HUES6 (cell line): Measurements from ENCODE around the gene HIVEP1.

Source experiments
- H3K27ac ChIP-seq: 2 replicates; pipeline ENCODE4 v1.7.0; 2013; ENCODE audit warnings: low read depth, mild to moderate bottlenecking, low read length, inconsistent platforms
- H3K27me3 ChIP-seq: 2 replicates; pipeline ENCODE4 v1.6.1; 2013; ENCODE audit warnings: low read length; ENCODE audit not compliant: control insufficient read depth, insufficient read depth
- H3K36me3 ChIP-seq: 2 replicates; pipeline ENCODE4 v1.6.1; 2013; ENCODE audit warnings: low read length; ENCODE audit not compliant: control insufficient read depth, insufficient read depth
- H3K4me1 ChIP-seq: 2 replicates; pipeline ENCODE4 v1.6.1; 2013; ENCODE audit warnings: low read length; ENCODE audit not compliant: control insufficient read depth, insufficient read depth
- H3K4me3 ChIP-seq: 2 replicates; pipeline ENCODE4 v1.5.1; 2013; ENCODE audit warnings: low read depth, low read length
- H3K9ac ChIP-seq: one replicate; pipeline ENCODE4 v1.6.1; 2013; ENCODE audit warnings: mild to moderate bottlenecking, low read length
- H3K9me3 ChIP-seq: 2 replicates; pipeline ENCODE4 v1.6.1; 2013; ENCODE audit warnings: low read depth, low read length; ENCODE audit not compliant: control insufficient read depth, insufficient read depth

HIVEP1 gene

GRCh38 chr6:12069891-12070529 is 57.9 kb downstream of the HIVEP1 start:
- Histone ChIP-seq H3K9me3 (no peaks in the 10 kb centered on the region), H3K9ac (no peak overlapping the region), H3K27me3 (no peaks in the 10 kb centered on the region), H3K4me3 (no peak overlapping the region), H3K27ac (no peak overlapping the region), H3K4me1 (peaks cover 10% of the 10 kb centered on the region), H3K36me3 (no peaks in the 10 kb centered on the region)

GRCh38 chr6:12071064-12071615 is 59.0 kb downstream of the HIVEP1 start:
- Histone ChIP-seq H3K9ac (no peak overlapping the region), H3K27me3 (no peaks in the 10 kb centered on the region), H3K27ac (no peak overlapping the region), H3K4me1 (peaks cover 7% of the 10 kb centered on the region), H3K4me3 (no peak overlapping the region), H3K9me3 (no peaks in the 10 kb centered on the region), H3K36me3 (no peaks in the 10 kb centered on the region)

GRCh38 chr6:12075067-12075563 is 63.0 kb downstream of the HIVEP1 start:
- H3K9ac ChIP-seq, result no peak overlapping the region
- no peak overlapping the region for H3K4me3 ChIP-seq
- H3K4me1 ChIP-seq, result peaks cover 7% of the 10 kb centered on the region
- no peaks in the 10 kb centered on the region for H3K9me3 ChIP-seq
- H3K27ac ChIP-seq, result no peak overlapping the region
- H3K27me3 ChIP-seq, result no peaks in the 10 kb centered on the region
- H3K36me3 ChIP-seq, result no peaks in the 10 kb centered on the region

- Histone ChIP-seq H3K9ac (no peak overlapping the region), H3K9me3 (no peaks in the 10 kb centered on the region), H3K36me3 (no peaks in the 10 kb centered on the region), H3K4me1 (peaks cover 3% of the 10 kb centered on the region), H3K27me3 (no peaks in the 10 kb centered on the region), H3K4me3 (no peak overlapping the region), H3K27ac (no peak overlapping the region)
These were observed 65.1 kb downstream of the HIVEP1 start for GRCh38 chr6:12077021-12077710.

GRCh38 chr6:12078014-12078413 is 65.9 kb downstream of the HIVEP1 start:
- no peaks in the 10 kb centered on the region for H3K27me3 ChIP-seq
- peaks cover 2% of the 10 kb centered on the region for H3K4me1 ChIP-seq
- H3K36me3 ChIP-seq, result no peaks in the 10 kb centered on the region
- no peak overlapping the region for H3K4me3 ChIP-seq
- no peaks in the 10 kb centered on the region for H3K9me3 ChIP-seq
- no peak overlapping the region for H3K27ac ChIP-seq
- no peak overlapping the region for H3K9ac ChIP-seq

GRCh38 chr6:12081771-12082170 is 69.7 kb downstream of the HIVEP1 start:
- H3K27ac ChIP-seq, result no peak overlapping the region
- no peak overlapping the region for H3K4me3 ChIP-seq
- no peak overlapping the region for H3K9ac ChIP-seq
- H3K36me3 ChIP-seq, result no peaks in the 10 kb centered on the region
- H3K4me1 ChIP-seq, result peaks cover 5% of the 10 kb centered on the region
- no peaks in the 10 kb centered on the region for H3K9me3 ChIP-seq
- H3K27me3 ChIP-seq, result no peaks in the 10 kb centered on the region

- H3K9ac ChIP-seq, result no peak overlapping the region
- no peaks in the 10 kb centered on the region for H3K9me3 ChIP-seq
- H3K4me1 ChIP-seq, result peaks cover 5% of the 10 kb centered on the region
- H3K27me3 ChIP-seq, result no peaks in the 10 kb centered on the region
- no peak overlapping the region for H3K27ac ChIP-seq
- no peaks in the 10 kb centered on the region for H3K36me3 ChIP-seq
- H3K4me3 ChIP-seq, result no peak overlapping the region
These were observed 70.3 kb downstream of the HIVEP1 start for GRCh38 chr6:12082368-12082767.

GRCh38 chr6:12083302-12083701 is 71.2 kb downstream of the HIVEP1 start:
- no peak overlapping the region for H3K4me3 ChIP-seq
- no peak overlapping the region for H3K27ac ChIP-seq
- no peaks in the 10 kb centered on the region for H3K27me3 ChIP-seq
- H3K36me3 ChIP-seq, result no peaks in the 10 kb centered on the region
- H3K9ac ChIP-seq, result no peak overlapping the region
- no peaks in the 10 kb centered on the region for H3K9me3 ChIP-seq
- peaks cover 5% of the 10 kb centered on the region for H3K4me1 ChIP-seq

- Histone ChIP-seq H3K4me3 (no peak overlapping the region), H3K27ac (no peak overlapping the region), H3K9ac (no peak overlapping the region), H3K36me3 (no peaks in the 10 kb centered on the region), H3K9me3 (no peaks in the 10 kb centered on the region), H3K27me3 (no peaks in the 10 kb centered on the region), H3K4me1 (peaks cover 5% of the 10 kb centered on the region)
These were observed 71.7 kb downstream of the HIVEP1 start for GRCh38 chr6:12083763-12084162.

GRCh38 chr6:12084681-12085080 is 72.6 kb downstream of the HIVEP1 start:
- H3K4me1 ChIP-seq, result peaks cover 5% of the 10 kb centered on the region
- H3K27ac ChIP-seq, result no peak overlapping the region
- no peaks in the 10 kb centered on the region for H3K27me3 ChIP-seq
- H3K4me3 ChIP-seq, result no peak overlapping the region
- H3K9ac ChIP-seq, result no peak overlapping the region
- H3K36me3 ChIP-seq, result no peaks in the 10 kb centered on the region
- H3K9me3 ChIP-seq, result no peaks in the 10 kb centered on the region

- Histone ChIP-seq H3K27me3 (no peaks in the 10 kb centered on the region), H3K4me3 (no peak overlapping the region), H3K4me1 (peaks cover 5% of the 10 kb centered on the region), H3K27ac (no peak overlapping the region), H3K36me3 (no peaks in the 10 kb centered on the region; the same call in 1 of the 2 replicates), H3K9me3 (no peaks in the 10 kb centered on the region; the same call in 1 of the 2 replicates), H3K9ac (no peak overlapping the region)
These were observed 76.4 kb downstream of the HIVEP1 start for GRCh38 chr6:12088531-12088930.
